Measurements from ENCODE around the gene TCTN1. TPM values are rescaled to one million over a fixed set of nuclear protein-coding genes. Genes with fewer than 3 reads are reported as not detected.
"Not testable (repeated sequence)": the region's sequence is repeated elsewhere in the genome, so short reads cannot be mapped to it uniquely, and the experiment has no call there.

Gene TCTN1
- total RNA-seq, 3 donors from 2014 or later = 7.2 to 23.7 (median 8.2) TPM

GRCh38 chr12:110583137-110584059 is 30.5 kb upstream of the TCTN1 start, which contains the start of gene PPTC7:
PPTC7 (minus strand) TSS chr12:110583318; CDS start chr12:110583031, 287 bp downstream.
- DNase-seq (peak; percentile 98), ATAC-seq (peak; percentile 93)
- intact Hi-C loops (cut with DNase I, micrococcal nuclease) = no loop called here
- Histone ChIP-seq H3K36me3 (ENCODE audit: low read depth) (no peaks in the 10 kb centered on the region), H3K4me3 (peak within 1 kb of the TSS; percentile 87), H3K4me1 (ENCODE audit: low read depth) (peaks cover 40% of the 10 kb centered on the region), H3K9me3 (no peaks in the 10 kb centered on the region)
- TF ChIP-seq CTCF (IDR thresholded peaks at IDR 0.05) = no peak

GRCh38 chr12:110585231-110585799 is 28.6 kb upstream of the TCTN1 start:
- DNase-seq (no peak), ATAC-seq (no peak)
- Histone ChIP-seq H3K4me3 (no peak overlapping the region), H3K9me3 (no peaks in the 10 kb centered on the region), H3K36me3 (ENCODE audit: low read depth) (no peaks in the 10 kb centered on the region), H3K4me1 (ENCODE audit: low read depth) (peaks cover 26% of the 10 kb centered on the region)
- intact Hi-C loops (cut with DNase I, micrococcal nuclease) = no loop called here
- TF ChIP-seq CTCF (IDR thresholded peaks at IDR 0.05) = no peak

GRCh38 chr12:110587102-110587501 is 26.8 kb upstream of the TCTN1 start:
- DNase-seq; ATAC-seq; H3K9me3 ChIP-seq; H3K36me3 ChIP-seq (ENCODE audit: low read depth); H3K4me3 ChIP-seq; intact Hi-C loops (cut with DNase I, micrococcal nuclease): not testable (repeated sequence)
- H3K4me1 ChIP-seq (ENCODE audit: low read depth) = peaks cover 32% of the 10 kb centered on the region

- TF ChIP-seq CTCF (IDR thresholded peaks at IDR 0.05) = no peak
- H3K4me3 ChIP-seq = no peak overlapping the region
- DNase-seq = no peak
- no peaks in the 10 kb centered on the region for H3K36me3 ChIP-seq (ENCODE audit: low read depth)
- intact Hi-C loops (cut with DNase I, micrococcal nuclease) = no loop called here
- ATAC-seq = no peak
- H3K9me3 ChIP-seq = no peaks in the 10 kb centered on the region
- H3K4me1 ChIP-seq (ENCODE audit: low read depth) = peaks cover 21% of the 10 kb centered on the region
These were observed 23.9 kb upstream of the TCTN1 start for GRCh38 chr12:110590059-110590458.

GRCh38 chr12:110590806-110591326 is 23.1 kb upstream of the TCTN1 start:
- H3K9me3 ChIP-seq = no peaks in the 10 kb centered on the region
- no peak for TF ChIP-seq CTCF (IDR thresholded peaks at IDR 0.05)
- ATAC-seq (peak; percentile 85), DNase-seq (no peak)
- H3K4me3 ChIP-seq = no peak overlapping the region
- intact Hi-C loops (cut with DNase I, micrococcal nuclease) = no loop called here
- peaks cover 21% of the 10 kb centered on the region for H3K4me1 ChIP-seq (ENCODE audit: low read depth)
- H3K36me3 ChIP-seq (ENCODE audit: low read depth) = no peaks in the 10 kb centered on the region
